HG03060 (cell line): ENCODE measurements around the gene TM4SF4.

Source experiments
- ATAC-seq: cut with Tn5 transposase; IDR thresholded peaks from one replicate; pipeline ENCODE4 v1.9.1; 2021; ENCODE audit warnings: low read depth, moderate number of reproducible peaks; ENCODE audit not compliant: unreplicated experiment

TM4SF4 gene

GRCh38 chr3:149541091-149541491 lies 66.6 kb downstream of the TM4SF4 start:
- no peak for ATAC-seq

- ATAC-seq, result no peak
These were observed 68.1 kb downstream of the TM4SF4 start for GRCh38 chr3:149542375-149543312.

GRCh38 chr3:149545049-149545448 lies 70.6 kb downstream of the TM4SF4 start:
- no peak for ATAC-seq

GRCh38 chr3:149547413-149547812 lies 72.9 kb downstream of the TM4SF4 start:
- no peak for ATAC-seq

- ATAC-seq, result no peak
These were observed 73.6 kb downstream of the TM4SF4 start for GRCh38 chr3:149547954-149548668.

- ATAC-seq, result no peak
These were observed 74.2 kb downstream of the TM4SF4 start for GRCh38 chr3:149548669-149549065.

- no peak for ATAC-seq
These were observed 77.0 kb downstream of the TM4SF4 start for GRCh38 chr3:149551500-149551899.

- ATAC-seq, result no peak
These were observed 78.2 kb downstream of the TM4SF4 start for GRCh38 chr3:149552700-149553099.
